WTC11 (cell line): Measurements from ENCODE around the gene AP4S1. TPM values are rescaled to one million over a fixed set of nuclear protein-coding genes. Genes with fewer than 3 reads are reported as not detected.
"Not testable (repeated sequence)": the region's sequence is repeated elsewhere in the genome, so short reads cannot be mapped to it uniquely, and the experiment has no call there.

Experiments
- ATAC-seq: fragments of 200-7000 bp; cut with Tn5 transposase; 2 replicates; pipeline ENCODE4 v1.10.0; 2021; ENCODE audit warnings: mild to moderate bottlenecking, moderate library complexity
- CTCF ChIA-PET: fragments of 300-600 bp; sonication (Branson Sonifier 250); formaldehyde crosslinking; loops from one replicate; lab custom pipeline; 2021; ENCODE audit warnings: antibody characterized with exemption; lab: Charles Lee
- POLR2A ChIA-PET: fragments of 350-600 bp; sonication (Branson Sonifier 250); formaldehyde crosslinking; loops from one replicate; lab custom pipeline; 2021; ENCODE audit warnings: antibody characterized with exemption; lab: Charles Lee
- DNase-seq: peaks from one replicate; pipeline ENCODE4 v3.0.0; 2021; ENCODE audit warnings: low spot score
- H3K27ac Mint-ChIP-seq: 2 replicates; pipeline ENCODE4 v1.8.0; 2021; ENCODE audit warnings: mixed read lengths
- H3K27me3 Mint-ChIP-seq: 2 replicates; pipeline ENCODE4 v1.8.0; 2021; ENCODE audit warnings: low read depth, mild to moderate bottlenecking, moderate library complexity, mixed read lengths
- H3K36me3 Mint-ChIP-seq: 2 replicates; pipeline ENCODE4 v1.8.0; 2021; ENCODE audit warnings: mixed read lengths
- H3K4me1 Mint-ChIP-seq: 2 replicates; pipeline ENCODE4 v1.8.0; 2022; ENCODE audit warnings: mixed read lengths
- H3K4me3 Mint-ChIP-seq: 2 replicates; pipeline ENCODE4 v1.8.0; 2021; ENCODE audit warnings: mild to moderate bottlenecking, moderate library complexity, mixed read lengths
- H3K9me3 Mint-ChIP-seq: 2 replicates; pipeline ENCODE4 v1.8.0; 2021; ENCODE audit warnings: mixed read lengths
- AFF4 ChIP-seq: sonication (generic); formaldehyde crosslinking; IDR thresholded peaks from 2 replicates; pipeline ENCODE4 v1.8.1; 2023; ENCODE audit warnings: mild to moderate bottlenecking, missing genetic modification reagents, borderline replicate concordance
- CBFB ChIP-seq: sonication (generic); formaldehyde crosslinking; IDR thresholded peaks from 2 replicates; pipeline ENCODE4 v1.8.1; 2022; ENCODE audit warnings: mild to moderate bottlenecking, low read depth, missing genetic modification reagents
- FOXP1 ChIP-seq: sonication (generic); formaldehyde crosslinking; IDR thresholded peaks from 2 replicates; pipeline ENCODE4 v1.8.0; 2022; ENCODE audit warnings: missing genetic modification reagents, mild to moderate bottlenecking, moderate library complexity, borderline replicate concordance
- GABPB1 ChIP-seq: sonication (generic); formaldehyde crosslinking; IDR thresholded peaks from 2 replicates; pipeline ENCODE4 v1.8.1; 2023; ENCODE audit warnings: mild to moderate bottlenecking, missing genetic modification reagents
- HMGXB4 ChIP-seq: sonication (generic); formaldehyde crosslinking; IDR thresholded peaks from 2 replicates; pipeline ENCODE4 v1.8.1; 2023; ENCODE audit warnings: mild to moderate bottlenecking, moderate library complexity, missing genetic modification reagents
- IRF1 ChIP-seq: sonication (generic); formaldehyde crosslinking; IDR thresholded peaks from 2 replicates; pipeline ENCODE4 v1.8.0; 2023; ENCODE audit warnings: missing genetic modification reagents
- IRF2 ChIP-seq: sonication (generic); formaldehyde crosslinking; IDR thresholded peaks from 2 replicates; pipeline ENCODE4 v1.8.0; 2022; ENCODE audit warnings: low read depth, missing genetic modification reagents, borderline replicate concordance
- MAX ChIP-seq: sonication (generic); formaldehyde crosslinking; IDR thresholded peaks from 2 replicates; pipeline ENCODE4 v1.8.0; 2022; ENCODE audit warnings: mild to moderate bottlenecking, missing genetic modification reagents
- SP1 ChIP-seq: sonication (generic); formaldehyde crosslinking; conservative IDR thresholded peaks from 2 replicates; pipeline ENCODE4 v1.8.1; 2022; ENCODE audit warnings: missing genetic modification reagents
- TP53 ChIP-seq: sonication (generic); formaldehyde crosslinking; IDR thresholded peaks from 2 replicates; pipeline ENCODE4 v1.8.1; 2023; ENCODE audit warnings: mild to moderate bottlenecking, missing genetic modification reagents
- ZMAT4 ChIP-seq: fragments of 250-450 bp; sonication (Bioruptor Pico); IDR thresholded peaks from 2 replicates; pipeline ENCODE4 v1.9.0; 2021; ENCODE audit warnings: mild to moderate bottlenecking
- ZNF138 ChIP-seq: sonication (generic); formaldehyde crosslinking; conservative IDR thresholded peaks from 2 replicates; pipeline ENCODE4 v1.8.1; 2022; ENCODE audit warnings: mild to moderate bottlenecking, moderate library complexity, missing genetic modification reagents
- ZNF263 ChIP-seq: sonication (generic); formaldehyde crosslinking; IDR thresholded peaks from 2 replicates; pipeline ENCODE4 v1.8.1; 2022; ENCODE audit warnings: low read depth, mild to moderate bottlenecking, moderate library complexity, missing genetic modification reagents
- ZNF317 ChIP-seq: sonication (generic); formaldehyde crosslinking; IDR thresholded peaks from 2 replicates; pipeline ENCODE4 v1.8.1; 2023; ENCODE audit warnings: low read depth, mild to moderate bottlenecking, moderate library complexity, missing genetic modification reagents, borderline replicate concordance
- total RNA-seq: library from RNA; stranded (reverse); gene quantifications from 3 replicates; pipeline ENCODE4 v1.2.3, GENCODE V29; 2021

Gene AP4S1
- total RNA-seq, 1 experiment from 2014 or later = 7.0 TPM

- Mint-ChIP-seq H3K27me3 (no peaks in the 10 kb centered on the region), H3K27ac (no peak overlapping the region; the same call in 1 of the 2 replicates), H3K4me1 (peaks cover 23% of the 10 kb centered on the region), H3K36me3 (no peaks in the 10 kb centered on the region), H3K4me3 (no peak overlapping the region), H3K9me3 (no peaks in the 10 kb centered on the region)
- DNase-seq (no peak), ATAC-seq (no peak)
- no peak for TF ChIP-seq ZMAT4
- CTCF ChIA-PET = interaction anchor here (1.2 to 1.4 kb wide), 2 partner anchors 26 to 31 kb away, joined by 3 to 4 read pairs; partner anchors contain the start of gene STRN3
- POLR2A ChIA-PET = interaction anchor here (0.6 to 1.6 kb wide), 2 partner anchors 31 to 267 kb away, joined by 3 to 5 read pairs; partner anchors contain the start of gene STRN3
Observed at GRCh38 chr14:31057035-31057434, 31.6 kb downstream of the AP4S1 start.

GRCh38 chr14:31057701-31058364 is 32.4 kb downstream of the AP4S1 start:
- ATAC-seq = no peak
- CTCF ChIA-PET = interaction anchor here (1.2 to 1.4 kb wide), 2 partner anchors 25 to 31 kb away, joined by 3 to 4 read pairs; partner anchors contain the start of gene STRN3
- H3K27me3 Mint-ChIP-seq = no peaks in the 10 kb centered on the region

GRCh38 chr14:31059152-31059924 is 33.9 kb downstream of the AP4S1 start:
- Mint-ChIP-seq H3K27ac (peak overlapping the region; percentile 71), H3K9me3 (no peaks in the 10 kb centered on the region), H3K4me3 (no peak overlapping the region), H3K27me3 (no peaks in the 10 kb centered on the region), H3K4me1 (peaks cover 23% of the 10 kb centered on the region), H3K36me3 (no peaks in the 10 kb centered on the region)
- ChIA-PET CTCF (interaction anchor here (0.6 to 1.1 kb wide), 2 partner anchors 23 to 141 kb away, joined by 3 to 5 read pairs; no protein-coding TSS in a partner anchor), POLR2A (interaction anchor here (1.3 kb wide), 1 partner anchor 33 kb away, joined by 9 read pairs; the partner anchor contains the start of gene STRN3)
- no peak for DNase-seq
- TF ChIP-seq FOXP1 = no peak
- peak; percentile 73 for TF ChIP-seq GABPB1
- ATAC-seq = peak; percentile 60

More at GRCh38 chr14:31057701-31058364, 32.4 kb downstream of the AP4S1 start:
- Mint-ChIP-seq H3K36me3 (no peaks in the 10 kb centered on the region), H3K9me3 (no peaks in the 10 kb centered on the region), H3K4me1 (peaks cover 23% of the 10 kb centered on the region), H3K4me3 (no peak overlapping the region), H3K27ac (peak overlapping the region; percentile 6; the same call in 1 of the 2 replicates)
- POLR2A ChIA-PET = interaction anchor here (0.6 to 1.6 kb wide), 2 partner anchors 31 to 266 kb away, joined by 3 to 5 read pairs; partner anchors contain the start of gene STRN3
- DNase-seq = no peak
- TF ChIP-seq ZNF138 (CRISPR knock-in tag) (no peak), MAX (no peak), SP1 (no peak), ZNF317 (no peak), AFF4 (CRISPR knock-in tag) (no peak)

- Mint-ChIP-seq H3K9me3 (no peaks in the 10 kb centered on the region), H3K36me3 (no peaks in the 10 kb centered on the region), H3K4me3 (no peak overlapping the region), H3K27me3 (no peaks in the 10 kb centered on the region), H3K4me1 (peaks cover 23% of the 10 kb centered on the region), H3K27ac (peak overlapping the region; percentile 97)
- peak; percentile 68 for ATAC-seq
- TF ChIP-seq IRF1 = no peak
- no peak for TF ChIP-seq HMGXB4 (CRISPR knock-in tag)
- no peak for TF ChIP-seq ZNF263 (CRISPR knock-in tag)
- TF ChIP-seq CBFB (CRISPR knock-in tag) = no peak
- no peak for TF ChIP-seq IRF2 (CRISPR knock-in tag)
- no peak for TF ChIP-seq TP53 (CRISPR knock-in tag)
- ChIA-PET CTCF (no interaction called here), POLR2A (interaction anchor here (0.6 to 1.3 kb wide), 2 partner anchors 34 to 68 kb away, joined by 3 to 9 read pairs; partner anchors contain the start of gene STRN3)
- no peak for DNase-seq
Observed at GRCh38 chr14:31060253-31060875, 34.9 kb downstream of the AP4S1 start.

GRCh38 chr14:31062908-31063307 is 37.5 kb downstream of the AP4S1 start:
- ChIA-PET POLR2A (interaction anchor here (0.7 kb wide), 1 partner anchor 37 kb away, joined by 4 read pairs; the partner anchor contains the start of gene AP4S1), CTCF (interaction anchor here (0.7 kb wide), 1 partner anchor 140 kb away, joined by 3 read pairs; no protein-coding TSS in a partner anchor)
- ATAC-seq, H3K27me3 Mint-ChIP-seq, DNase-seq, H3K36me3 Mint-ChIP-seq, H3K4me3 Mint-ChIP-seq, H3K9me3 Mint-ChIP-seq, H3K27ac Mint-ChIP-seq: not testable (repeated sequence)
- H3K4me1 Mint-ChIP-seq = peaks cover 23% of the 10 kb centered on the region
